Measurements from ENCODE around the gene ANGPT4. TPM values are rescaled to one million over a fixed set of nuclear protein-coding genes. Genes with fewer than 3 reads are reported as not detected.

The ANGPT4 gene
- polyA plus RNA-seq, 1 of the 3 experiments (the other 2 are of a cell fraction): not detected

DNA sequence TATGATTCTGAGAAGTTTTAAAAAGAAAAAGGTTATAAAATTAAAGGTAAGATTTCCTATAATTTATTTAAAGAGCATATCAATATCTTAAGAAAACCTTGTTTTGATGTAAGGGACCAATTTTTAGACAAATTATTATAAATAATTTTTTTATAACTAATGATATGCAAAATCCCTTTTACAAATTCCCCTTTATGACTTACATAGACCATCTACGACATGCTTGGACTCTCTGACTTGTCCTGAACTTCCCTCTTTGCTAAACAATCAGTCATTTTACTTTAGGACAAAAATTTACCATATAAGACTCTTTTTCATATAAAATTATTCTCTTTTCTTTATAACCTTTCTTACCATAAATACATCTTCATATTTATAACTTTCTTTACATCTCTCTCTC, 15.3 kb upstream of the ANGPT4 start:
- Histone ChIP-seq H3K9me3 (peaks cover 9% of the 10 kb centered on the region; the same call in 1 of the 2 replicates), H2AFZ (ENCODE audit: low read depth) (no peak overlapping the region), H3K9me2 (no peaks in the 10 kb centered on the region), H3K79me2 (ENCODE audit: insufficient read depth) (no peaks in the 10 kb centered on the region), H3K4me2 (no peak overlapping the region), H3K4me1 (ENCODE audit: control insufficient read depth in 1 of 2, insufficient read depth in 2 of 2, low read depth in 1 of 2, low read length in 1 of 2) (no peaks in the 10 kb centered on the region), H3K27me3 (ENCODE audit: insufficient read depth) (no peaks in the 10 kb centered on the region), H4K20me1 (ENCODE audit: insufficient read depth) (no peaks in the 10 kb centered on the region), H3K4me3 (ENCODE audit: low read depth in 2 of 2, low read length in 1 of 2) (no peak overlapping the region), H3F3A (replicated peaks; ENCODE audit: insufficient read depth) (no peaks in the 10 kb centered on the region), H3K9ac (no peak overlapping the region), H3K36me3 (replicated peaks in 1 of 2; ENCODE audit: control insufficient read depth in 1 of 2, insufficient read depth in 2 of 2, low read length in 1 of 2) (no peaks in the 10 kb centered on the region), H3K27ac (ENCODE audit: low read depth in 2 of 2, low read length in 1 of 2) (no peak overlapping the region)
- WGBS (ENCODE audit: low lambda C conversion rate): 2% methylated on average over 1 of the region's 1 CpG
- CTCF ChIA-PET: no interaction called here
- no peak for DNase-seq
- POLR2A ChIA-PET: no interaction called here
- no peak for TF ChIP-seq SIN3A (IDR thresholded peaks at IDR 0.05; ENCODE audit: borderline replicate concordance, low read depth, low read length)
- no peak for TF ChIP-seq MEF2A (IDR thresholded peaks at IDR 0.05; ENCODE audit: borderline replicate concordance, low read depth)
- TF ChIP-seq FOSL2 (IDR thresholded peaks at IDR 0.05; ENCODE audit: borderline replicate concordance, low read depth): no peak
- TF ChIP-seq TAF1 (IDR thresholded peaks at IDR 0.05; ENCODE audit: borderline replicate concordance, low read depth, low read length): no peak
- TF ChIP-seq ELF1 (IDR thresholded peaks at IDR 0.05): no peak
- TF ChIP-seq, protein P1, sequence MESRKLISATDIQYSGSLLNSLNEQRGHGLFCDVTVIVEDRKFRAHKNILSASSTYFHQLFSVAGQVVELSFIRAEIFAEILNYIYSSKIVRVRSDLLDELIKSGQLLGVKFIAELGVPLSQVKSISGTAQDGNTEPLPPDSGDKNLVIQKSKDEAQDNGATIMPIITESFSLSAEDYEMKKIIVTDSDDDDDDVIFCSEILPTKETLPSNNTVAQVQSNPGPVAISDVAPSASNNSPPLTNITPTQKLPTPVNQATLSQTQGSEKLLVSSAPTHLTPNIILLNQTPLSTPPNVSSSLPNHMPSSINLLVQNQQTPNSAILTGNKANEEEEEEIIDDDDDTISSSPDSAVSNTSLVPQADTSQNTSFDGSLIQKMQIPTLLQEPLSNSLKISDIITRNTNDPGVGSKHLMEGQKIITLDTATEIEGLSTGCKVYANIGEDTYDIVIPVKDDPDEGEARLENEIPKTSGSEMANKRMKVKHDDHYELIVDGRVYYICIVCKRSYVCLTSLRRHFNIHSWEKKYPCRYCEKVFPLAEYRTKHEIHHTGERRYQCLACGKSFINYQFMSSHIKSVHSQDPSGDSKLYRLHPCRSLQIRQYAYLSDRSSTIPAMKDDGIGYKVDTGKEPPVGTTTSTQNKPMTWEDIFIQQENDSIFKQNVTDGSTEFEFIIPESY (IDR thresholded peaks at IDR 0.05; ENCODE audit: borderline replicate concordance, low read depth): no peak
- no peak for TF ChIP-seq RAD21 (IDR thresholded peaks at IDR 0.05; ENCODE audit: low read length)
- no peak for TF ChIP-seq CHD2 (IDR thresholded peaks at IDR 0.05; ENCODE audit: low read length, partially characterized antibody)
- TF ChIP-seq POLR2AphosphoS5 (IDR thresholded peaks at IDR 0.05; ENCODE audit: low read depth, low read length): no peak
- TF ChIP-seq, protein P2, sequence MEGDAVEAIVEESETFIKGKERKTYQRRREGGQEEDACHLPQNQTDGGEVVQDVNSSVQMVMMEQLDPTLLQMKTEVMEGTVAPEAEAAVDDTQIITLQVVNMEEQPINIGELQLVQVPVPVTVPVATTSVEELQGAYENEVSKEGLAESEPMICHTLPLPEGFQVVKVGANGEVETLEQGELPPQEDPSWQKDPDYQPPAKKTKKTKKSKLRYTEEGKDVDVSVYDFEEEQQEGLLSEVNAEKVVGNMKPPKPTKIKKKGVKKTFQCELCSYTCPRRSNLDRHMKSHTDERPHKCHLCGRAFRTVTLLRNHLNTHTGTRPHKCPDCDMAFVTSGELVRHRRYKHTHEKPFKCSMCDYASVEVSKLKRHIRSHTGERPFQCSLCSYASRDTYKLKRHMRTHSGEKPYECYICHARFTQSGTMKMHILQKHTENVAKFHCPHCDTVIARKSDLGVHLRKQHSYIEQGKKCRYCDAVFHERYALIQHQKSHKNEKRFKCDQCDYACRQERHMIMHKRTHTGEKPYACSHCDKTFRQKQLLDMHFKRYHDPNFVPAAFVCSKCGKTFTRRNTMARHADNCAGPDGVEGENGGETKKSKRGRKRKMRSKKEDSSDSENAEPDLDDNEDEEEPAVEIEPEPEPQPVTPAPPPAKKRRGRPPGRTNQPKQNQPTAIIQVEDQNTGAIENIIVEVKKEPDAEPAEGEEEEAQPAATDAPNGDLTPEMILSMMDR (IDR thresholded peaks at IDR 0.05): no peak
- no peak for TF ChIP-seq EZH2phosphoT487 (IDR thresholded peaks at IDR 0.05; ENCODE audit: borderline replicate concordance, low read depth)
- no peak for TF ChIP-seq FOXJ3 (CRISPR knock-in tag; IDR thresholded peaks at IDR 0.05)
- TF ChIP-seq, protein P3, sequence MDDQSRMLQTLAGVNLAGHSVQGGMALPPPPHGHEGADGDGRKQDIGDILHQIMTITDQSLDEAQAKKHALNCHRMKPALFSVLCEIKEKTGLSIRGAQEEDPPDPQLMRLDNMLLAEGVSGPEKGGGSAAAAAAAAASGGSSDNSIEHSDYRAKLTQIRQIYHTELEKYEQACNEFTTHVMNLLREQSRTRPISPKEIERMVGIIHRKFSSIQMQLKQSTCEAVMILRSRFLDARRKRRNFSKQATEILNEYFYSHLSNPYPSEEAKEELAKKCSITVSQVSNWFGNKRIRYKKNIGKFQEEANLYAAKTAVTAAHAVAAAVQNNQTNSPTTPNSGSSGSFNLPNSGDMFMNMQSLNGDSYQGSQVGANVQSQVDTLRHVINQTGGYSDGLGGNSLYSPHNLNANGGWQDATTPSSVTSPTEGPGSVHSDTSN (IDR thresholded peaks at IDR 0.05): no peak
- no peak for TF ChIP-seq TEAD4 (IDR thresholded peaks at IDR 0.05; ENCODE audit: borderline replicate concordance, insufficient read depth)
- no peak for TF ChIP-seq FOXM1 (IDR thresholded peaks at IDR 0.05; ENCODE audit: low read depth)
- TF ChIP-seq SMC3 (IDR thresholded peaks at IDR 0.05; ENCODE audit: low read depth, low read length): no peak
